ENCODE measurements around the gene DNAJC1. TPM values are rescaled to one million over a fixed set of nuclear protein-coding genes. Genes with fewer than 3 reads are reported as not detected.
A peak's percentile ranks its signal among the peaks of the same experiment; 100 is the strongest.

The DNAJC1 gene
- total RNA-seq, 2 experiments from 2014 or later, result 22.3 to 23.0 TPM

GRCh38 chr10:21747809-21748208 lies 255.7 kb downstream of the DNAJC1 start:
- no peaks in the 10 kb centered on the region for H3K27me3 Mint-ChIP-seq
- H3K4me1 Mint-ChIP-seq, result peaks cover 18% of the 10 kb centered on the region
- H3K9me3 Mint-ChIP-seq, result no peaks in the 10 kb centered on the region
- peak overlapping the region; percentile 31 for H3K27ac Mint-ChIP-seq
- no peak for ATAC-seq (ENCODE audit: low read depth)
- no peak for DNase-seq
- H3K36me3 Mint-ChIP-seq, result peaks cover 16% of the 10 kb centered on the region
- POLR2A ChIA-PET, result no interaction called here
- no peak overlapping the region for H3K4me3 Mint-ChIP-seq

- ATAC-seq (ENCODE audit: low read depth) (peak; percentile 91), DNase-seq (no peak)
- POLR2A ChIA-PET, result no interaction called here
- no peaks in the 10 kb centered on the region for H3K9me3 Mint-ChIP-seq
- no peaks in the 10 kb centered on the region for H3K27me3 Mint-ChIP-seq
- peaks cover 19% of the 10 kb centered on the region for H3K36me3 Mint-ChIP-seq
- H3K4me3 Mint-ChIP-seq, result peak overlapping the region; percentile 77
- H3K27ac Mint-ChIP-seq, result peak overlapping the region; percentile 91
- H3K4me1 Mint-ChIP-seq, result peaks cover 20% of the 10 kb centered on the region
Observed at GRCh38 chr10:21746118-21746517, 257.4 kb downstream of the DNAJC1 start.

DNA sequence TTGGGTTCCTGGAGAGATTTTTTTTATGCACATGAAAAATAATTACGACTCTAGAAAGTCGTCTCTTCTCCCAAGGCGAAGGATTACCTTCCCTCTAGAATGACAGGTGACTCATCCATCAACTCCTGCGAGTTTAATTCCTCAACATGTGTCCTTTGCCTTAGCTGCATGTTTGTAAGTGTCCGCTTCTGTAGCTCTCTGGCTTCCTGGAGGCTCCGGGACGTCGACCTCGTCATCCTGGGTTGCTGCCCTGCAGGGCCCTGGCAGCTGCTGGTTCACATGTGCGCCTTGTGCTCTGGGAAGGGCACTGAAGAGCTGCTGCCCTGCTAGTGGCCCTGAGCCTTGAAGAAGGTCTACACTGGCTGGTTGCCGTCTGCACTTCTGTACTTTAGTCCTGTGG lies 259.3 kb downstream of the DNAJC1 start:
- no peaks in the 10 kb centered on the region for H3K9me3 Mint-ChIP-seq
- peaks cover 31% of the 10 kb centered on the region for H3K4me1 Mint-ChIP-seq
- no peak for DNase-seq
- POLR2A ChIA-PET, result no interaction called here
- H3K36me3 Mint-ChIP-seq, result peaks cover 25% of the 10 kb centered on the region
- no peak overlapping the region for H3K4me3 Mint-ChIP-seq
- ATAC-seq (ENCODE audit: low read depth), result no peak
- H3K27me3 Mint-ChIP-seq, result no peaks in the 10 kb centered on the region
- no peak overlapping the region for H3K27ac Mint-ChIP-seq

- H3K27me3 Mint-ChIP-seq, result no peaks in the 10 kb centered on the region
- POLR2A ChIA-PET, result no interaction called here
- ATAC-seq (ENCODE audit: low read depth) (no peak), DNase-seq (no peak)
- no peak overlapping the region for H3K27ac Mint-ChIP-seq
- H3K9me3 Mint-ChIP-seq, result no peaks in the 10 kb centered on the region
- no peak overlapping the region for H3K4me3 Mint-ChIP-seq
- H3K4me1 Mint-ChIP-seq, result peaks cover 33% of the 10 kb centered on the region
- peaks cover 28% of the 10 kb centered on the region for H3K36me3 Mint-ChIP-seq
Observed at GRCh38 chr10:21742740-21743412, 260.7 kb downstream of the DNAJC1 start.

GRCh38 chr10:21740989-21741388 lies 262.5 kb downstream of the DNAJC1 start:
- Mint-ChIP-seq H3K27me3 (no peaks in the 10 kb centered on the region), H3K9me3 (no peaks in the 10 kb centered on the region), H3K4me3 (peak overlapping the region; percentile 15), H3K27ac (peak overlapping the region; percentile 74), H3K4me1 (peaks cover 37% of the 10 kb centered on the region), H3K36me3 (peaks cover 33% of the 10 kb centered on the region)
- ATAC-seq (ENCODE audit: low read depth) (peak; percentile 71), DNase-seq (no peak)
- POLR2A ChIA-PET, result interaction anchor here (0.5 kb wide), 1 partner anchor 151 kb away, joined by 7 read pairs; no protein-coding TSS in a partner anchor

DNA sequence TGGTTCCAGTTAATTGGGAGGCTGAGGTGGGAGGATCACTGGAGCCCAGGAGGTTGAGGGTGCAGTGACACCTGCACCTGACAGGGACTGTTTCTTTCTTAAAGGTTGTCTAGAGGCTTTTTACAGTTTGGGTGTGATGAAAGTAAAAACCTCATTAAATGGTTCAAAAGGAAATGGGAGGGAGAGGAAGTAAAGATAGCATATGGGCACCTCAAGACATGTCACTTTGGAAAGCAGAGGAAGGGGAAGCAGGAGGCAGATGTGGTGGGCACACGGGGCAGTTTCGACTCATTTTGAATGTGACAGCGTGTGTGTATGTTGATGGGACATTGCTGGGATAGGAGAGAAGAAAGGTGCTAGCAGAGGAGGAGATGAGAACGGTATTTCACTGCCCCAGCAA lies 266.4 kb downstream of the DNAJC1 start:
- H3K4me1 Mint-ChIP-seq, result peaks cover 39% of the 10 kb centered on the region

DNA sequence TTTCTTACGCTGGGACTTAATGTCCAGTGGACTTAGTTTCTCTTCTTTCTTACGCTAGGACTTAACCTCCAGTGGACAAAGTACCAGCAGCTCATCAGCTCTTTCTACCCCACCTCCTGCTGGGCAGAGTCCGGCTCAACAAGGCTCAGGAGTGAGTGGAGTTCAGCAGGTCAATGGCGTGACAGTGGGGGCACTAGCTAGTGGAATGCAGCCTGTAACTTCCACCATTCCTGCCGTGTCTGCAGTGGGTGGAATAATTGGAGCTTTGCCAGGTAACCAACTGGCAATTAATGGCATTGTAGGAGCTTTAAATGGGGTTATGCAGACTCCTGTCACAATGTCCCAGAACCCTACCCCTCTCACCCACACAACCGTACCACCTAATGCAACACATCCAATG lies 269.8 kb downstream of the DNAJC1 start:
- Mint-ChIP-seq H3K36me3 (peaks cover 31% of the 10 kb centered on the region), H3K27ac (no peak overlapping the region)

More for the DNA sequence above, 266.4 kb downstream of the DNAJC1 start:
- Mint-ChIP-seq H3K27ac (peak overlapping the region; percentile 74), H3K36me3 (peaks cover 39% of the 10 kb centered on the region), H3K27me3 (no peaks in the 10 kb centered on the region), H3K4me3 (peak overlapping the region; percentile 6), H3K9me3 (no peaks in the 10 kb centered on the region)
- DNase-seq (no peak), ATAC-seq (ENCODE audit: low read depth) (no peak)
- POLR2A ChIA-PET, result no interaction called here

DNA sequence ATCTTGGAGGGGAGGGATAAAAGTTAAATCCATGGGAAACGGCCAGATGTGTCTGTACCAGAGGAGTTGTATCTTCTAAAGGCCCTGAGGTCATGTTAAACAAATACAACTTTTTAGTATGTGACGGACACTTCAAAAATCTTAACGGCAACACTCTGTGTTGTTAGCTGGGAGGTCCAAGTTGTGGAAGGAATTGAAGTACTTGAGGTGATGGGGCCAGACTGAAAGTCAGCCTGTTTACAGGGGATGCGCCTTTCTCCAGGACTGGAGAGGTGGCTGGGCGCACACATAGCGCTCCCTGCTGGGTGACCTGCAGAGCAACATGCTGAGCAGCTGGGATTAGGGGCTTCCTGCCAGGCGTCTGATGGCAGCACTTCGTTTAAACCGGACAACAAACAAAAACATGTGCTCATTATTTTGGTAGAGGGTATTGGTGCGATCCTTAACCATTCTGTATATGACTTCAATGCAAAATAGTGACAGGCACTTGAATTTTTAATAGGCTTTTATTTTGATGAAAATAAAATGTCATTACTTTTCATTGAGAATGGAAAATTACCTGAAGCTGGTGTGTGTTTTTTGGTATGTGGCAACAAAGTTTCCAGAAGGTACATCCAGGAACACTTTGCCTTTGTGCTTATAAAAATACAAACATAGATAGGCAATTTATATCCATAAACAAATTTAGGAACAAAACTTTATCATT lies 271.3 kb downstream of the DNAJC1 start:
- H3K4me3 Mint-ChIP-seq, result no peak overlapping the region
- peak; percentile 68 for ATAC-seq (ENCODE audit: low read depth)
- H3K27me3 Mint-ChIP-seq, result no peaks in the 10 kb centered on the region
- H3K4me1 Mint-ChIP-seq, result peaks cover 31% of the 10 kb centered on the region
- no peak overlapping the region for H3K27ac Mint-ChIP-seq
- POLR2A ChIA-PET, result interaction anchor here (0.6 kb wide), 2 partner anchors 55 to 236 kb away, joined by 3 to 5 read pairs; no protein-coding TSS in a partner anchor
- H3K9me3 Mint-ChIP-seq, result no peaks in the 10 kb centered on the region
- peak; percentile 54 for DNase-seq
- H3K36me3 Mint-ChIP-seq, result peaks cover 34% of the 10 kb centered on the region

More for the DNA sequence above, 269.8 kb downstream of the DNAJC1 start:
- ATAC-seq (ENCODE audit: low read depth), result no peak
- H3K27me3 Mint-ChIP-seq, result no peaks in the 10 kb centered on the region
- no peaks in the 10 kb centered on the region for H3K9me3 Mint-ChIP-seq
- peaks cover 28% of the 10 kb centered on the region for H3K4me1 Mint-ChIP-seq
- DNase-seq, result no peak
- no peak overlapping the region for H3K4me3 Mint-ChIP-seq
- POLR2A ChIA-PET, result interaction anchor here (1.1 kb wide), 1 partner anchor 9 kb away, joined by 4 read pairs; no protein-coding TSS in a partner anchor

GRCh38 chr10:21728618-21729017 lies 274.9 kb downstream of the DNAJC1 start:
- no peak overlapping the region for H3K4me3 Mint-ChIP-seq
- no peak overlapping the region for H3K27ac Mint-ChIP-seq
- ATAC-seq (ENCODE audit: low read depth), result no peak
- H3K27me3 Mint-ChIP-seq, result no peaks in the 10 kb centered on the region
- no peaks in the 10 kb centered on the region for H3K9me3 Mint-ChIP-seq
- peaks cover 24% of the 10 kb centered on the region for H3K36me3 Mint-ChIP-seq
- no peak for DNase-seq
- H3K4me1 Mint-ChIP-seq, result peaks cover 25% of the 10 kb centered on the region
- POLR2A ChIA-PET, result no interaction called here

DNA sequence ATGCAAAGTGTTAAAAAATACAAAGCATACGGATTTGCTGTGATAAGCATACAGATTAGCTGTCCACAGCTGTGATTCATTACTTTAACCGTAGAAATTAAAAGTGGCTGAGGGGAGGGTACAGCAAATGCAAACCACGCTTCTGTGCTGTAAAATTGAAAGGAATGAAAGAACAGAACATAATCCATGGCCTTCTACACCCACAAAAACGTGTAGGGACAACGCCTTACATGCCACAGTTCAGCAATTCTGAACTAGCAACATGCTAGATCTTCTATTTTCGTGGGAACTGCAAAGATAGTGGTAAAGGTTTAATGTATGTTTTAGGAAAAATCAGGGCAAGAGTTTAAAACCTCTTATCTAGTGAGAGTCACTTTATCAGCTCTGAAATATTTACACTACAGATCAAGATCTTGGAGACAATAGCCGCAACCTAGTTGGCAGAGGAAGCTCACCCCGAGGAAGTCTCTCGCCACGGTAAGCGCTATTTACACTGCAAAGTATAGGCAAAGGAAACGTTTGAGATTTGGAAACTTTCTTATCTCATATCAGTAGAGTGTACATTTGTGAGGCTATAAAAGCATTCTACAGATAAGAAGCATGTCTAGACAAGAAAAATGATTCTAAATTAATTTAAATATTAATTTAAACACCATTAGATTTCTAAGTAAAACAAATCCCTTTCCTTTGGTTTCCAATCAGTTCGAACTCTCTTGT lies 275.9 kb downstream of the DNAJC1 start:
- Mint-ChIP-seq H3K27me3 (no peaks in the 10 kb centered on the region), H3K27ac (no peak overlapping the region), H3K36me3 (peaks cover 24% of the 10 kb centered on the region), H3K4me3 (no peak overlapping the region), H3K9me3 (no peaks in the 10 kb centered on the region), H3K4me1 (peaks cover 25% of the 10 kb centered on the region)
- no peak for DNase-seq
- POLR2A ChIA-PET, result no interaction called here
- ATAC-seq (ENCODE audit: low read depth), result no peak

GRCh38 chr10:21726601-21727225 lies 276.8 kb downstream of the DNAJC1 start:
- ATAC-seq (ENCODE audit: low read depth) (no peak), DNase-seq (no peak)
- peaks cover 20% of the 10 kb centered on the region for H3K36me3 Mint-ChIP-seq
- no peaks in the 10 kb centered on the region for H3K9me3 Mint-ChIP-seq
- H3K4me3 Mint-ChIP-seq, result no peak overlapping the region
- H3K4me1 Mint-ChIP-seq, result peaks cover 20% of the 10 kb centered on the region
- H3K27ac Mint-ChIP-seq, result no peak overlapping the region
- POLR2A ChIA-PET, result no interaction called here
- no peaks in the 10 kb centered on the region for H3K27me3 Mint-ChIP-seq

DNA sequence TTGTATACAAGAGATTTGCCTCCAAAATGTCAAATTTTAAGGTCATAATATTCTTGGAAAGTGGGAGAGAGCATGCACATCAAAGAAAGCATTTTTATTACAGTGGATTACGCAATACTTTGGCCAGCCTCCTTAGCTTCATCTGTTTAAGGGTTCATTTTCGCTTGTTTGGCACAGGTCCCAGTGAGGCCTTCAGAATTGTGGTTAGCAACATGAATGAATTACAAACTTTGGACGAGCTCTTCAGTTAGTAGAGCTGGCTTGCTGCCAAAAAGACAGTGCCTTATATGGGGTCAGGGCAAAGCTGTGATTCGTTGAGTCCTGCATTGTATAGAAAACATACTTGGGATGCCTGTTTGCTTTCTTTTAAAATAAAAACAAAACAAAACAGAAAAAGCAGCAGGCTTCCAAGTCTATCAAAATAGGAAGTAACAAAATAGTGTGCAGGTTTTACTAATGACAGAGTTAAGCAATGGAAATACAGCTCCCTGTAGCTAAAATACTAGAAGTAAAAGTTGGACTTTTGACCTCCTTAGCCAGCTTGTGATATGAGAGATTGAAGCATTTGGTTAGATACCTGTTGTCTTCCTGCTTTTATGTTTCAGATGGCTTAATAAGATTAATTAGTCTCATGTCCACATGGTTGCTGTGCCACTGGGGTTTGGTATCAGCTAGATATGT lies 278.7 kb downstream of the DNAJC1 start:
- H3K27me3 Mint-ChIP-seq, result no peaks in the 10 kb centered on the region
- peaks cover 22% of the 10 kb centered on the region for H3K4me1 Mint-ChIP-seq
- DNase-seq (no peak), ATAC-seq (ENCODE audit: low read depth) (peak; percentile 86)
- H3K36me3 Mint-ChIP-seq, result peaks cover 20% of the 10 kb centered on the region
- H3K9me3 Mint-ChIP-seq, result no peaks in the 10 kb centered on the region
- POLR2A ChIA-PET, result interaction anchor here (0.6 to 1.4 kb wide), 2 partner anchors 9 to 206 kb away, joined by 4 to 6 read pairs; no protein-coding TSS in a partner anchor
- H3K27ac Mint-ChIP-seq, result peak overlapping the region; percentile 5
- H3K4me3 Mint-ChIP-seq, result no peak overlapping the region
